Lung (tissue), 12 donors: Measurements from ENCODE around the gene CCDC78. TPM values are rescaled to one million over a fixed set of nuclear protein-coding genes. Genes with fewer than 3 reads are reported as not detected.

Experiments
- ATAC-seq: fragments of 200-7000 bp; cut with Tn5 transposase; one replicate; pipeline ENCODE4 v1.9.1; 2020; ENCODE audit warnings: moderate number of reproducible peaks; ENCODE audit not compliant: insufficient read depth, low FRiP score
- DNase-seq, 3 donors: peaks; one replicate each; pipeline ENCODE4 v3.0.0-alpha.2; 2013 to 2017
- H3K27ac ChIP-seq, 2 donors: one replicate each; pipeline ENCODE4 v1.5.1; 2013; ENCODE audit warnings: mild to moderate bottlenecking in 2 of 2, moderate library complexity in 2 of 2, control low read depth in 1 of 2, inconsistent platforms in 1 of 2, low read depth in 1 of 2, low read length in 1 of 2
- H3K27me3 ChIP-seq, 3 donors: one replicate each; pipeline ENCODE4 v1.5.1; 2013; ENCODE audit warnings: low read length in 2 of 3; ENCODE audit not compliant: control insufficient read depth in 3 of 3, insufficient read depth in 3 of 3
- H3K36me3 ChIP-seq, 4 donors: one replicate each; pipeline ENCODE4 v1.5.1; 2013; ENCODE audit warnings: low read length in 4 of 4, mild to moderate bottlenecking in 1 of 4, moderate library complexity in 1 of 4; ENCODE audit not compliant: control insufficient read depth in 4 of 4, insufficient read depth in 4 of 4
- H3K4me1 ChIP-seq, 5 donors: one replicate each; pipeline ENCODE4 v1.5.1; 2013; ENCODE audit warnings: low read length in 5 of 5, mild to moderate bottlenecking in 2 of 5, moderate library complexity in 1 of 5; ENCODE audit not compliant: control insufficient read depth in 5 of 5, insufficient read depth in 5 of 5
- H3K4me3 ChIP-seq: one replicate; pipeline ENCODE4 v1.5.1; 2013; ENCODE audit warnings: mild to moderate bottlenecking, control low read depth, moderate library complexity
- H3K9ac ChIP-seq, 2 donors: one replicate each; pipeline ENCODE4 v1.5.1; 2013; ENCODE audit warnings: low read length in 2 of 2, control low read depth in 1 of 2; ENCODE audit not compliant: insufficient read depth in 1 of 2
- H3K9me3 ChIP-seq, 4 donors: one replicate each; pipeline ENCODE4 v1.5.1; 2013; ENCODE audit warnings: low read length in 3 of 4, mild to moderate bottlenecking in 1 of 4, moderate library complexity in 1 of 4; ENCODE audit not compliant: control insufficient read depth in 4 of 4, insufficient read depth in 3 of 4
- WGBS, 2 donors: extraction: QIAGEN DNeasy Blood & Tissue Kit; methylation state at CpG; one replicate each; pipeline ENCODE4 v1.1.7; 2013; 5-methylcytosine and 5-hydroxymethylcytosine counted together
- polyA plus RNA-seq, 2 donors: library from polyadenylated mRNA; stranded (reverse); fragments of 200-250 nt; gene quantifications; one replicate each; pipeline ENCODE4 v1.2.1, GENCODE V29; 2013
- total RNA-seq, 2 donors: library from RNA; depleted of rRNA in 1 of 2; stranded (reverse); fragments of >200 nt in 1 of 2; gene quantifications; one replicate each; pipeline ENCODE4 v1.2.1, GENCODE V29; 2014 to 2021
- TF ChIP-seq, protein P1 (sequence below): IDR thresholded peaks from 2 replicates; pipeline ENCODE4 v1.5.1; 2012; ENCODE audit warnings: mild to moderate bottlenecking; ENCODE audit errors: control extremely low read depth, extremely low read depth
- donor health status: control.
- donor health status: control.
- donor health status: Bipolar disorder and iron deficiency.
- donor health status: healthy.
- donor health status: DM: yes; HTN: yes; CAD: no.

The CCDC78 gene
- total and polyA plus RNA-seq, 4 donors: 25.6 to 71.6 (median 37.0) TPM

DNA sequence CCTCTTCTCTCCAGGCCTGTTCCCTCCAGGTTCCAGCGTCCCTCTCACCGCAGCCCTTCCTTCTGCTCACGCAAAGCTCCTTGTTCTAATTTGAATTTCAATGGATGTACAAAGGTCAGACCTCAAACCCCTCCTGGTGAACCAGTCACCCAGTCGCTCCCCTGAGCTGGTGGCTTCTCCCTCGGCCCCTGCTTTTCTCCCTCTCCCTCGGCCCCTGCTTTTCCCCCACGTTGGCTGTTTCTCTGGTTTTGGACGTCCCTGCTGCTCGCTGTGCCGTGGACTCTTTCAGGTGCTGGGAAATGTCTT, 25.7 kb upstream of the CCDC78 start:
- TF ChIP-seq, protein P1, sequence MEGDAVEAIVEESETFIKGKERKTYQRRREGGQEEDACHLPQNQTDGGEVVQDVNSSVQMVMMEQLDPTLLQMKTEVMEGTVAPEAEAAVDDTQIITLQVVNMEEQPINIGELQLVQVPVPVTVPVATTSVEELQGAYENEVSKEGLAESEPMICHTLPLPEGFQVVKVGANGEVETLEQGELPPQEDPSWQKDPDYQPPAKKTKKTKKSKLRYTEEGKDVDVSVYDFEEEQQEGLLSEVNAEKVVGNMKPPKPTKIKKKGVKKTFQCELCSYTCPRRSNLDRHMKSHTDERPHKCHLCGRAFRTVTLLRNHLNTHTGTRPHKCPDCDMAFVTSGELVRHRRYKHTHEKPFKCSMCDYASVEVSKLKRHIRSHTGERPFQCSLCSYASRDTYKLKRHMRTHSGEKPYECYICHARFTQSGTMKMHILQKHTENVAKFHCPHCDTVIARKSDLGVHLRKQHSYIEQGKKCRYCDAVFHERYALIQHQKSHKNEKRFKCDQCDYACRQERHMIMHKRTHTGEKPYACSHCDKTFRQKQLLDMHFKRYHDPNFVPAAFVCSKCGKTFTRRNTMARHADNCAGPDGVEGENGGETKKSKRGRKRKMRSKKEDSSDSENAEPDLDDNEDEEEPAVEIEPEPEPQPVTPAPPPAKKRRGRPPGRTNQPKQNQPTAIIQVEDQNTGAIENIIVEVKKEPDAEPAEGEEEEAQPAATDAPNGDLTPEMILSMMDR: no peak
- no peak for ATAC-seq
- Histone ChIP-seq H3K27ac (no peak overlapping the region), H3K9ac (no peak overlapping the region), H3K36me3 (no peaks in the 10 kb centered on the region), H3K27me3 (no peaks in the 10 kb centered on the region), H3K4me3 (no peak overlapping the region), H3K9me3 (peaks cover 0 to 3% (median 0%) of the 10 kb centered on the region in 4 donors), H3K4me1 (peaks cover 0 to 3% (median 0%) of the 10 kb centered on the region in 5 donors)
- DNase-seq: no peak
- 49 to 65% methylated on average over 10 of the region's 10 CpGs for WGBS, 2 donors

DNA sequence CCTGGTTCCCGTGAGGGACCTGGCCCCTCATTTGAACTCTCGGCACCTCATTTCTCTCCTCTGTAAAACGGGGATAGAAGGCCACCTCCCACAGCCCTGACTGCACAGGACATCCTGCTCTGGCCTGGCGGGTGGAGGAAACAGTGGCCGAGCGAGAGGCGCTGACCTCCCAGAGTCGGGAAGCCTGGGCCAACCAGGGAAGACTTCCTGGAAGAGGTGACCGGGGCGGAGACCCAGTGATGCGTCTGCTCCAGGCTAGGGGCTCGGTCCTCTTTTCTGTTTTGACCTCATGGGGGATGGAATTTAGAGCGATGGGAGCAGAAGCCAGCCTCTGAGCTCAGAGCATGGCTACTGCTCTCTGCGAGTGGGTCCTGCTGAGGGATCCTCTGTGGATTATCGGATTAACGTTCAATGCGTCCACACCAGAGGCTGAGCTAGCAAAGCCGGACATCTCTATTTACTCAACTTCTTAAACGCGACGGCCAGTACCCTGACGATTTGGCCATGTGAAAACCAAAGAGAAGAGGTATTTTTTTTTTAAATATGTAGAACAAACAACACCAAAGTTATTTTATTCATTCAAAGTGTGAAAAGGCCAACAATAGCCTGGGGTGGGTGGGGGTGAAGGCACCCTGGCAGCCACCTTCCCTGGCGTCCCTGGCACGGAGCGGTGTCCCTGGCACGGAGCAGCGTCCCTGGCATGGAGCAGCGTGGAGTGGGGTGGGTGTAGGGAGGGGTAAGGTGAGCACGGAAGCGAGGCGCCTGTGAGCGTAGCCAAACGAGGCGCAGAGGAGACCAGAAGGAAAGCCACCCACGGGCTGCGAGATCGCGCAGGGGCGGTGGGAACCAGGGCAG, 25.1 kb upstream of the CCDC78 start:
- H3K9ac ChIP-seq: no peak overlapping the region
- H3K27ac ChIP-seq: no peak overlapping the region
- H3K4me3 ChIP-seq: no peak overlapping the region
- TF ChIP-seq, protein P1: no peak
- peaks cover 0 to 2% (median 0%) of the 10 kb centered on the region in 4 donors for H3K9me3 ChIP-seq
- 60 to 84% methylated on average over 39 of the region's 39 CpGs for WGBS, 2 donors
- H3K27me3 ChIP-seq: no peaks in the 10 kb centered on the region
- H3K36me3 ChIP-seq: no peaks in the 10 kb centered on the region
- H3K4me1 ChIP-seq: peaks cover 0 to 3% (median 0%) of the 10 kb centered on the region in 5 donors
- ATAC-seq (no peak), DNase-seq (no peak)

DNA sequence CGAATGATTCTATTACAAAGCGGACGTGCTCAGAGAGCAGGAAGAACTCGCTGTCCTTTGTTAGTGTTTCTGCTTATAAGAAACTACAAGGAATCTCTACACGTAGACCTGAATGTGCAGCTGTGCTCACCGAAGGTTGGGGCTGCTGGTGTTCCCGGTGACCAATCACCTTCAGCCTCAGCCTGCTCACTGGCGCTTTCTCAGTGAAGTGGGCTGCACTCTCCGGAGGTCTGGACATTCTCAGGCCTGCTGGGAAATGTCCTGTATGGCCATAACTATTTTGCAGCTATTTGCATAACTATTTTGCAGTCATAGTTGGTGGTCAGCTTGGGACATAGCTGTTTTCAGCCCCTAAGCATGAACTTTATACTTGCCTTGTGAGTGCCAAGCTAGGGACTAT, 24.2 kb upstream of the CCDC78 start:
- no peak overlapping the region for H3K27ac ChIP-seq
- ATAC-seq (no peak), DNase-seq (no peak)
- no peak overlapping the region for H3K9ac ChIP-seq
- peaks cover 0 to 3% (median 0%) of the 10 kb centered on the region in 5 donors for H3K4me1 ChIP-seq
- TF ChIP-seq, protein P1: no peak
- H3K27me3 ChIP-seq: no peaks in the 10 kb centered on the region
- H3K4me3 ChIP-seq: no peak overlapping the region
- 71 to 74% methylated on average over 9 of the region's 9 CpGs for WGBS, 2 donors
- H3K36me3 ChIP-seq: no peaks in the 10 kb centered on the region
- no peaks in the 10 kb centered on the region for H3K9me3 ChIP-seq

GRCh38 chr16:749010-749409, 22.8 kb upstream of the CCDC78 start:
- 72 to 80% methylated on average over 6 of the region's 6 CpGs for WGBS, 2 donors
- H3K4me1 ChIP-seq: peaks cover 0 to 3% (median 0%) of the 10 kb centered on the region in 5 donors
- TF ChIP-seq, protein P1: no peak
- H3K36me3 ChIP-seq: no peaks in the 10 kb centered on the region
- no peaks in the 10 kb centered on the region for H3K9me3 ChIP-seq
- H3K27me3 ChIP-seq: no peaks in the 10 kb centered on the region
- no peak overlapping the region for H3K27ac ChIP-seq
- no peak overlapping the region for H3K4me3 ChIP-seq
- no peak overlapping the region for H3K9ac ChIP-seq
- no peak for DNase-seq
- no peak for ATAC-seq
